NCI-H774 (cell line): ENCODE data around the gene TNFSF8.

Experiments used
- DNase-seq: peaks from one replicate; lab custom pipeline; 2025; lab: John Stamatoyannopoulos, UW

The TNFSF8 gene

GRCh38 chr9:114930056-114930812 is at the start of gene TNFSF8:
Gene TNFSF8, minus strand, starts transcription at chr9:114930591. Its CDS starts 288 bp downstream, at chr9:114930303.
- no peak for DNase-seq

- DNase-seq, result no peak
Measured at GRCh38 chr9:114973216-114973615, 42.8 kb upstream of the TNFSF8 start.

GRCh38 chr9:114972510-114973136 is 42.2 kb upstream of the TNFSF8 start:
- DNase-seq, result no peak

- no peak for DNase-seq
Measured at GRCh38 chr9:114969269-114969668, 38.9 kb upstream of the TNFSF8 start.

GRCh38 chr9:114968671-114969070 is 38.3 kb upstream of the TNFSF8 start:
- no peak for DNase-seq

- no peak for DNase-seq
Measured at GRCh38 chr9:114965564-114965963, 35.2 kb upstream of the TNFSF8 start.

- no peak for DNase-seq
Measured at GRCh38 chr9:114962809-114963208, 32.4 kb upstream of the TNFSF8 start.

GRCh38 chr9:114960276-114960675 is 29.9 kb upstream of the TNFSF8 start:
- no peak for DNase-seq

- DNase-seq, result no peak
Measured at GRCh38 chr9:114958844-114959235, 28.4 kb upstream of the TNFSF8 start.

GRCh38 chr9:114958021-114958843 is 27.8 kb upstream of the TNFSF8 start:
- no peak for DNase-seq

- DNase-seq, result no peak
Measured at GRCh38 chr9:114957558-114957957, 27.2 kb upstream of the TNFSF8 start.

- no peak for DNase-seq
Measured at GRCh38 chr9:114954956-114955582, 24.7 kb upstream of the TNFSF8 start.

- no peak for DNase-seq
Measured at GRCh38 chr9:114953959-114954358, 23.6 kb upstream of the TNFSF8 start.

- DNase-seq, result no peak
Measured at GRCh38 chr9:114953046-114953445, 22.7 kb upstream of the TNFSF8 start.

GRCh38 chr9:114950761-114951160 is 20.4 kb upstream of the TNFSF8 start:
- no peak for DNase-seq

GRCh38 chr9:114947058-114947457 is 16.7 kb upstream of the TNFSF8 start:
- DNase-seq, result no peak

- no peak for DNase-seq
Measured at GRCh38 chr9:114945616-114946412, 15.4 kb upstream of the TNFSF8 start.

GRCh38 chr9:114941376-114941775 is 11.0 kb upstream of the TNFSF8 start:
- DNase-seq, result no peak

- no peak for DNase-seq
Measured at GRCh38 chr9:114938687-114939575, 8.5 kb upstream of the TNFSF8 start.

- DNase-seq, result no peak
Measured at GRCh38 chr9:114937516-114937915, 7.1 kb upstream of the TNFSF8 start.
